ENCODE measurements around the gene FCER1G. TPM values are rescaled to one million over a fixed set of nuclear protein-coding genes. Genes with fewer than 3 reads are reported as not detected.

FCER1G gene
- total RNA-seq, 2 experiments from 2014 or later = 2.0 TPM

DNA sequence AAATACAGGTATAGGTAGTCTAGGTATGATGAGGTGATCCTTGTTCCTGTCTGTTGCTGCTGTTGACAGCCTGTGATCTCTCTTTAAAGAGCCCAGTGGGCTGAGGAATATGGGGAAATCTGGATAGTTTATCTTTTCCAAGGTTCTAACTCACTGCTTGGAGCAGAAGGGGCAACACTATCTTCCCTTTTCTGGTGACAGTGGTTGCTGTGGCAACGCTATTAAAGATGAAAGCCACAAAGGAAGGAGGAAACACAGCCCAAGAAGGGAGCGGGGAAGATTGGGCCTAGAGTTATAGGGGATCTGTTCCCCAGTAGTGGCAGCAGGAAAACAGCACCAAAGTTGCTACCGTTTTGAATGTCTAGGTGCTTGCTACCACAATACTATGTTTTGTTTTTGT lies 52.2 kb downstream of the FCER1G start:
- Histone ChIP-seq H3K4me1 (ENCODE audit: insufficient read depth, low read length) (no peaks in the 10 kb centered on the region), H3K4me3 (ENCODE audit: low read length) (no peak overlapping the region), H3K27me3 (ENCODE audit: control insufficient read depth in 1 of 2, insufficient read depth in 2 of 2, low read length in 2 of 2) (peaks cover 5 to 8% of the 10 kb centered on the region in 2 experiments), H3K27ac (ENCODE audit: low read depth in 1 of 2, low read length in 2 of 2) (no peak overlapping the region), H3K36me3 (ENCODE audit: insufficient read depth, low read length) (no peaks in the 10 kb centered on the region), H3K9me3 (ENCODE audit: control insufficient read depth in 1 of 2, insufficient read depth in 1 of 2, low read length in 2 of 2) (no peaks in the 10 kb centered on the region)
- intact Hi-C loops (cut with DNase I, micrococcal nuclease) = no loop called here
- POLR2A ChIA-PET = no interaction called here
- TF ChIP-seq, protein P1, sequence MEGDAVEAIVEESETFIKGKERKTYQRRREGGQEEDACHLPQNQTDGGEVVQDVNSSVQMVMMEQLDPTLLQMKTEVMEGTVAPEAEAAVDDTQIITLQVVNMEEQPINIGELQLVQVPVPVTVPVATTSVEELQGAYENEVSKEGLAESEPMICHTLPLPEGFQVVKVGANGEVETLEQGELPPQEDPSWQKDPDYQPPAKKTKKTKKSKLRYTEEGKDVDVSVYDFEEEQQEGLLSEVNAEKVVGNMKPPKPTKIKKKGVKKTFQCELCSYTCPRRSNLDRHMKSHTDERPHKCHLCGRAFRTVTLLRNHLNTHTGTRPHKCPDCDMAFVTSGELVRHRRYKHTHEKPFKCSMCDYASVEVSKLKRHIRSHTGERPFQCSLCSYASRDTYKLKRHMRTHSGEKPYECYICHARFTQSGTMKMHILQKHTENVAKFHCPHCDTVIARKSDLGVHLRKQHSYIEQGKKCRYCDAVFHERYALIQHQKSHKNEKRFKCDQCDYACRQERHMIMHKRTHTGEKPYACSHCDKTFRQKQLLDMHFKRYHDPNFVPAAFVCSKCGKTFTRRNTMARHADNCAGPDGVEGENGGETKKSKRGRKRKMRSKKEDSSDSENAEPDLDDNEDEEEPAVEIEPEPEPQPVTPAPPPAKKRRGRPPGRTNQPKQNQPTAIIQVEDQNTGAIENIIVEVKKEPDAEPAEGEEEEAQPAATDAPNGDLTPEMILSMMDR (IDR thresholded peaks at IDR 0.05) = no peak
- H3K27ac Mint-ChIP-seq = no peak overlapping the region
- DNase-seq (peak in 3 of 14 experiments; percentile 5 to 15 (median 11)), ATAC-seq (ENCODE audit: poor library complexity) (no peak)
- H3K4me3 Mint-ChIP-seq = no peak overlapping the region
- CTCF ChIA-PET = interaction anchor here (0.8 kb wide), 1 partner anchor 277 kb away, joined by 3 read pairs; no protein-coding TSS in a partner anchor
- H3K27me3 Mint-ChIP-seq = peaks cover 26% of the 10 kb centered on the region
- H3K4me1 Mint-ChIP-seq (ENCODE audit: low read depth) = no peaks in the 10 kb centered on the region
- H3K36me3 Mint-ChIP-seq (ENCODE audit: low read depth) = no peaks in the 10 kb centered on the region
- H3K9me3 Mint-ChIP-seq = no peaks in the 10 kb centered on the region

Small RNAs within 50 kb of the gene (microRNA-seq; reads per million reads assigned to microRNA genes)
- gene MIR5187 (ENCODE audit: borderline microRNAs expressed, borderline replicate concordance) = not detected

Other genes with a start within 250 kb of the FCER1G start
- gene F11R, start 194.1 kb upstream of the FCER1G start, total RNA-seq = 10 to 100 TPM; 15.2 to 16.2 TPM
- gene TSTD1, start 176.3 kb upstream of the FCER1G start, total RNA-seq = 10 to 100 TPM; 38.0 to 40.3 TPM
- 10 to 100 TPM; 93.5 to 99.1 TPM for gene USF1, start 169.3 kb upstream of the FCER1G start, total RNA-seq
- gene ARHGAP30, start 145.4 kb upstream of the FCER1G start, total RNA-seq = 10 to 100 TPM; 76.6 to 78.9 TPM
- gene NECTIN4, start 125.7 kb upstream of the FCER1G start, total RNA-seq = under 1 TPM; 0.22 TPM
- under 1 TPM in 1 of 2 experiments, not detected in 1; 0.41 TPM for gene KLHDC9, start 116.9 kb upstream of the FCER1G start, total RNA-seq
- gene PFDN2, start 97.3 kb upstream of the FCER1G start, total RNA-seq = 10 to 100 TPM; 46.2 to 57.7 TPM
- gene NIT1, start 97.2 kb upstream of the FCER1G start, total RNA-seq = 10 to 100 TPM; 15.9 to 18.0 TPM
- 10 to 100 TPM; 35.5 to 36.6 TPM for gene DEDD, start 82.6 kb upstream of the FCER1G start, total RNA-seq
- gene UFC1, start 61.3 kb upstream of the FCER1G start, total RNA-seq = 10 to 100 TPM; 96.6 to 97.8 TPM
- gene USP21, start 55.8 kb upstream of the FCER1G start, total RNA-seq = 10 to 100 TPM; 44.4 to 45.6 TPM
- 10 to 100 TPM; 28.6 to 31.5 TPM for gene PPOX, start 48.9 kb upstream of the FCER1G start, total RNA-seq
- gene B4GALT3, start 37.8 kb upstream of the FCER1G start, total RNA-seq = 10 to 100 TPM; 40.8 to 44.3 TPM
- gene ADAMTS4, start 16.2 kb upstream of the FCER1G start, total RNA-seq = under 1 TPM; 0.28 to 0.60 TPM
- 10 to 100 TPM; 49.9 to 55.7 TPM for gene NDUFS2, start 12.9 kb upstream of the FCER1G start, total RNA-seq
- not detected for gene APOA2, start 8.3 kb downstream of the FCER1G start, total RNA-seq
- gene TOMM40L, start 10.8 kb downstream of the FCER1G start, total RNA-seq = 1 to 10 TPM; 3.2 to 4.1 TPM
- not detected for gene NR1I3, start 22.9 kb downstream of the FCER1G start, total RNA-seq
- gene PCP4L1, start 43.5 kb downstream of the FCER1G start, total RNA-seq = not detected
- 1 to 10 TPM; 3.1 to 3.2 TPM for gene MPZ, start 94.7 kb downstream of the FCER1G start, total RNA-seq
- 10 to 100 TPM; 33.0 to 37.2 TPM for gene SDHC, start 99.1 kb downstream of the FCER1G start, total RNA-seq
- not detected for gene CFAP126, start 152.6 kb downstream of the FCER1G start, total RNA-seq

Data from CD4-positive, alpha-beta T cell (primary cell).